T-helper 2 cell treated with Interferon-gamma antibody and Interleukin-4, amounts not matched to agents 5 μg/mL and 100 μg/mL, for 36 hours (primary cell): ENCODE results near the gene ADCK1.
"Not testable (repeated sequence)": the region's sequence is repeated elsewhere in the genome, so short reads cannot be mapped to it uniquely, and the experiment has no call there.

ENCODE experiments used
- DNase-seq: peaks from one replicate; pipeline ENCODE4 v3.0.0; 2021; ENCODE audit warnings: low spot score
- H3K27ac Mint-ChIP-seq: one replicate; pipeline ENCODE4 v1.8.0; 2021; ENCODE audit warnings: mild to moderate bottlenecking, mixed read lengths
- H3K27me3 Mint-ChIP-seq: one replicate; pipeline ENCODE4 v1.8.0; 2021; ENCODE audit warnings: low read depth, mixed read lengths
- H3K36me3 Mint-ChIP-seq: one replicate; pipeline ENCODE4 v1.8.0; 2021; ENCODE audit warnings: low read depth, mixed read lengths
- H3K4me1 Mint-ChIP-seq: one replicate; pipeline ENCODE4 v1.8.0; 2021; ENCODE audit warnings: low read depth, mixed read lengths
- H3K4me3 Mint-ChIP-seq: one replicate; pipeline ENCODE4 v1.8.0; 2022; ENCODE audit warnings: mild to moderate bottlenecking, moderate library complexity, mixed read lengths
- H3K9me3 Mint-ChIP-seq: one replicate; pipeline ENCODE4 v1.8.0; 2021; ENCODE audit warnings: mixed read lengths

Gene ADCK1

DNA sequence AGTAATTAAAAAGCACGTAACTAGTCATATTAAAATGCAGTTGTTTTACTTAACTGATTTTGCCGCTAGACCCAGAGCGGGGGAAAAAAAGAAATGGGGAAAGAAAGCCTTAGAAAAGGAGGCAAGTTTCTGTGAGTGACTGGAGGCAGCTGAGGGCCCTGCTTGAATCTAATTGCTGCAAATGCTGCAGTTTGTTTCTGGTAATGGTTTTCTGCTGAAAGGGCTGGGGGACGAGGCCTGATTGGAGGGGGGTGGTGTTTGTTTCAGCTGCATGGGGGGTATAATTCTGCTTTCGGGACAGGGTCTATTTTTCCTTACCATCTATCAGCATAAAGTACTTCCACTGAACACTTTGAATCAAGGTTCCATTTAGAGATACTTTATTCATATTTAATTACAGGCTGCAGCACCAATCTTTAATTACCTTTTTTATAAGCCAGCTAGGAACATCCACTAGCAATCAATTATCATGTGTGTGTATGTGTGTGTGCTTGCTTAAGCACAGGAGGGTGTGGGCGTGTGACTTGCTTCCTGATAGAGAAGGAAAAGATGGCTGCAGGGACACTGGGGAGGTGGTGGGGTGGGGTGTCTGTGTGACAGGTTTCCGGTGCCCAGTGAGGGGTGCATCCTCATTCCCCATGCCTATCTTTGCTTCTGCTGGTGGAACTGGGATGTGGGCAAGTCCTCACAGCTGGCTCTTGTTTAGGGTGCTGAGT is 83.4 kb downstream of the ADCK1 start:
- no peak for DNase-seq
- no peak overlapping the region for H3K4me3 Mint-ChIP-seq
- H3K27me3 Mint-ChIP-seq: no peaks in the 10 kb centered on the region
- peaks cover 4% of the 10 kb centered on the region for H3K9me3 Mint-ChIP-seq
- no peaks in the 10 kb centered on the region for H3K36me3 Mint-ChIP-seq
- H3K27ac Mint-ChIP-seq: no peak overlapping the region
- H3K4me1 Mint-ChIP-seq: no peaks in the 10 kb centered on the region

DNA sequence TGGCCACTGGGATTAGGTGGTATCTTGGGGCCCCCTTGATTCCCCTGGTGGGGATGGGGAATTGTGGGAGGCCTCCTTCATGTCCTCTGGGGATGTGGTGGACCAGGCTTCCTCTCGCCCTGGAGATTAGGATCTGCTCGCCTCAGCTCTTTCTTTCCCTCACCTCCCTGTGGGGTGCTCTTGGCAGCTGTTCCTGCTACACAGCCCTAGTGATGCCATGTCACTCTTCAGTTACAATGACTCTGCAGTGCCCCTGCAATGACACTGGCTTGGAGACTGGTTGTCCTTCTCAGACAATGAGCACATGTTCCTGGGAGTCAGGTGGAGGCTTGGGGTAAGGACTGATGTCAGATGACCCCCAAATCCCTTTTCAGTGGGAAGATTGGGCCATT is 83.9 kb downstream of the ADCK1 start:
- no peak for DNase-seq
- H3K4me3 Mint-ChIP-seq: no peak overlapping the region
- no peaks in the 10 kb centered on the region for H3K36me3 Mint-ChIP-seq
- peaks cover 6% of the 10 kb centered on the region for H3K9me3 Mint-ChIP-seq
- no peaks in the 10 kb centered on the region for H3K27me3 Mint-ChIP-seq
- no peaks in the 10 kb centered on the region for H3K4me1 Mint-ChIP-seq
- H3K27ac Mint-ChIP-seq: no peak overlapping the region

DNA sequence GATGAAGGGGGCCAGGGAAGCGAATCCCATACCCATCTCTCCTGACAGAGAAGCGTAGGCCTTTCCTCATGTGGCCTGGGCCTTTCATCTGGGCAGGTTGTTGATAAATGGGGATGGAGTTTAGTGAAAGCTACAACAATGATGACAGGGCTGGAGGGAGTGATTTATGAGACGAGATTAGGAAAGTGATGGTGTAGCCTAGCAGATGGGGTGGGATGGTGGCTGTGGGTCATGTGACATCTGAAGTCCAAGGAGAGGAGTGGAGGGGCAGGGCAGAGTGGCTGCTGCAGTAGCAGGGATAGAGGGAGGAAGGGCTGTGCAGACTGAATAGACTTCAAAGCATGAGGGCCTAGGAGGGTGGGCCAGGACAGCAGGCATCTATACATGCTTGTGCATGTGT is 85.5 kb downstream of the ADCK1 start:
- no peak overlapping the region for H3K4me3 Mint-ChIP-seq
- H3K4me1 Mint-ChIP-seq: no peaks in the 10 kb centered on the region
- peaks cover 6% of the 10 kb centered on the region for H3K9me3 Mint-ChIP-seq
- no peak overlapping the region for H3K27ac Mint-ChIP-seq
- H3K36me3 Mint-ChIP-seq: no peaks in the 10 kb centered on the region
- no peak for DNase-seq
- no peaks in the 10 kb centered on the region for H3K27me3 Mint-ChIP-seq

DNA sequence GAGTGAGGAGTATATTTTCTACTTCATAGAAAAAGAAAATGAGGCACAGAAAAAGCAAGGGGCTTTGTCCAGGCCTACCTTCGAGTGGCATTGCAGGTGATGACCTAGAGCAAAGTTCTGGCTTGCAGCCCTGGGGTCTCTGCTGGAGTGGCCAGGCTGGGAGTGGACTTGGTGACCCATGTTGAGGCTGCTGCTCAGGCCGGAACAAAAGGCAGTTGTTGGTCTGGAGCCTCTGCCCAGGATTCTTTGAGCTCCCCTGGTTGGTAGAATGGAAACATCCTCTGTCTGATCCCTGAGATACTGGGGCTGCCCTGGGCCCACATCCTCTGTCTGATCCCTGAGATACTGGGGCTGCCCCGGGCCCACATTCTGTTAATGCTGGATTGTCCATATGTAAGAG is 86.1 kb downstream of the ADCK1 start:
- Mint-ChIP-seq H3K27ac (no peak overlapping the region), H3K9me3 (peaks cover 6% of the 10 kb centered on the region), H3K36me3 (no peaks in the 10 kb centered on the region), H3K4me3 (no peak overlapping the region), H3K27me3 (no peaks in the 10 kb centered on the region), H3K4me1 (no peaks in the 10 kb centered on the region)
- DNase-seq: no peak

DNA sequence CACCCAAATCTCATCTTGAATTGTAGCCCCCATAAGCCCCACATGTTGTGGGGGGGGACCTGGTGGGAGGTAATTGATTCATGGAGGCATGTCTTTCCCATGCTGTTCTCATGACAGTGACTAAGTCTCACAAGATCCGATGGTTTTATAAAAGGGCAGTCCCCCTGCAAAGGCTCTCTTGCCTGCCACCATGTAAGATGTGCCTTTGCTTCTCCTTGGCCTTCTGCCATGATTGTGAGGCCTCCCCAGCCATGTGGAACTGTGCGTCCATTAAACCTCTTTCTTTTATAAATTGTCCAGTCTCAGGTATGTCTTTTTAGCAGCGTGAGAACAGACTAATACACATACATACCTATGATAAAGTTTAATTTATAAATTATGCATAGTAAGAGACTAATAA is 89.0 kb downstream of the ADCK1 start:
- H3K27ac Mint-ChIP-seq, H3K4me1 Mint-ChIP-seq, H3K4me3 Mint-ChIP-seq, DNase-seq, H3K9me3 Mint-ChIP-seq, H3K36me3 Mint-ChIP-seq, H3K27me3 Mint-ChIP-seq: not testable (repeated sequence)

DNA sequence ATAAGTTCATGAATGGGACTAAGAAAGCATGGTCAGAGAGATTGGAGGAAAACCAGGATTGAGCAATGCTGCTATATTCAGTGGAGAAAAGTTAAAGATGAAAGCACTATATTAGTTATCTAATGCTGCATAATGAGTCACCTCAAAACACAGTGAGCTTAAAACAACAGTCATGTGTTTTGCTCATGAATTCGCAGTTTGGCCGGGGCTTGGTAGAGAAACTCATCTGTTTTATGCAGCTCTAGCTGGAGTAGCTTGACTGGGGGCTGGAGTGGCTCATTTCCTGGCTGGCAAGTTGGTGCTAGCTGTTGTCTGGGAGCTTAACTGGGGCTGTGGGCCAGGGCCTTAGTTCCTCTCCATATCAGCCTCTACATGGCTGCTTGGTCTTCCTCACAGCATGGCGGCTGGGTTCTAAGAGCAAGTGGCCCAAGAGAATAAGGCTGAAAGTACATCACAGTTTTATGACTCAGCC is 90.1 kb downstream of the ADCK1 start:
- no peak for DNase-seq
- Mint-ChIP-seq H3K4me1 (no peaks in the 10 kb centered on the region), H3K9me3 (peaks cover 6% of the 10 kb centered on the region), H3K27ac (no peak overlapping the region), H3K27me3 (no peaks in the 10 kb centered on the region), H3K4me3 (no peak overlapping the region), H3K36me3 (no peaks in the 10 kb centered on the region)

DNA sequence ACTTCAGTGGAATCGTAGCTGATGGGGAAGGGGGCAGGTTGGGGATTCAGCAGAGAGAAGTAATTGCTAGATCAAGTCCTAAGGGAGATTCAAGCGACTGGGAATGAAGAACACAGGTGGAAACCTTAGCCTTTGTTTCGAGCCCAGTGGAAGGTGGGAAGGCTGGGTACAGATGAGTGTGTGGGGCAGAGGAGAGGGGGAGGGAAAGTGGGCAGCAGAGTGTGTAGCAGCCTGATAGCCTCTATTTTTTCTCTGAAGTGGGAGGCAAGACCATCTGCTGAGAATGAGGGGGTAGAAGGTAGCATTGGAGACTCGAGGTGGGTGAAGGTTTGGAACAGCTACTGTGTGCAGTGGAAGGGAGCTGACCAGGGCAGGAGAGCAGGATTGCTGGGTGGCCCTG is 91.0 kb downstream of the ADCK1 start:
- Mint-ChIP-seq H3K27me3 (no peaks in the 10 kb centered on the region), H3K4me1 (no peaks in the 10 kb centered on the region), H3K9me3 (peaks cover 6% of the 10 kb centered on the region), H3K36me3 (no peaks in the 10 kb centered on the region), H3K4me3 (no peak overlapping the region), H3K27ac (no peak overlapping the region)
- DNase-seq: no peak

DNA sequence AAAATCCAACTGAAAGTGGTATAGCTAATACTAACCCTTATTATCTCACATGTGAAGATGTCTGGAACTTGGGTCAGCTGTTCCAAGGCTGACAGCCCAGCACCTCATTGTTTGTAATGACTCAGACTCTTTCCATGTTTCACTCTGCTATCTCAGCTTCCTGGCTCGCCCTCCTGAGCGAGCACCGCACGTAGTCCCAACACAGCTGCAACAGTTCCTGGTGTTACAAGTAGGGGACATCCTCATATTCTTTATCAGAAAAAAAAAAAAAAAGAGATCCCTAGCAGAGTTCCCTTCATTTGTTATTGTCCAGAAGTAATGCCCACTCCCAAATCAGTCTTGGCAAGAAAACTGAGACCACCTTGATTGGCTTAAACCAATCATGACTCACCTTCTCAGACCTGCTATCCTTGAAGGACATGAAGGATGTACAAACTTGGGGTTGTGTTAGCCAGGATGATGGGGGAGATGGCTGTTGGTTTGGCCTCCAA is 92.5 kb downstream of the ADCK1 start:
- Mint-ChIP-seq H3K27me3 (no peaks in the 10 kb centered on the region), H3K36me3 (no peaks in the 10 kb centered on the region), H3K4me1 (no peaks in the 10 kb centered on the region), H3K27ac (no peak overlapping the region), H3K4me3 (no peak overlapping the region), H3K9me3 (peaks cover 6% of the 10 kb centered on the region)
- no peak for DNase-seq

DNA sequence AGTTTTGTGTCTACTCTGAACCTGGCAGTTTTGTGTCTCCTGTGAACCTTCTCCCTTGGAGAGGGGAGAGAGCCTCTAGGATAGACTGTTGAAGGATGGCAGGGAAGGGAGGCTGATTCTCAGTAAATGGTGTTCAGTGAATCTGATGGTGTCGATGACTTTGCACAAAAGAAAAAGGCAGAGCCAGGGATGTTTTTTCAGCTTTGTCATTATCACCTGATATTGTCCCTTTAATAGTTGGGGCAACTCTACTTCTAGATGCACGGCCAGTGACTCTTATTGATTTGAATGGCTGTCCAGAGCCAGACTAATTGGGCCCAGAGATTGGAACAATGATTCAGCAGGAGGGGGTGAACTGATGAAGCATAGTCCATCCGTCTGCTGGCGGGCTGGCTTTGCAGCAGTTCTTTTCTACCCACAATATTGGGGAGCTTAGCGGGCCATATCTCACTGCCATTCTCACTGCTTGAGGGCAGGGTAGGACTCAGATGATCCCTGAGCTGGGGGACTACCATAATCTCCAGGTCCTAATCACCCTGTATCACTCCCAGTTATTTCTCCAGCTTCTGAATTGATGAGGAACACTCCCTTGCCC is 93.1 kb downstream of the ADCK1 start:
- Mint-ChIP-seq H3K9me3 (peaks cover 5% of the 10 kb centered on the region), H3K27ac (no peak overlapping the region), H3K36me3 (no peaks in the 10 kb centered on the region), H3K4me1 (no peaks in the 10 kb centered on the region), H3K4me3 (no peak overlapping the region), H3K27me3 (no peaks in the 10 kb centered on the region)
- DNase-seq: no peak

DNA sequence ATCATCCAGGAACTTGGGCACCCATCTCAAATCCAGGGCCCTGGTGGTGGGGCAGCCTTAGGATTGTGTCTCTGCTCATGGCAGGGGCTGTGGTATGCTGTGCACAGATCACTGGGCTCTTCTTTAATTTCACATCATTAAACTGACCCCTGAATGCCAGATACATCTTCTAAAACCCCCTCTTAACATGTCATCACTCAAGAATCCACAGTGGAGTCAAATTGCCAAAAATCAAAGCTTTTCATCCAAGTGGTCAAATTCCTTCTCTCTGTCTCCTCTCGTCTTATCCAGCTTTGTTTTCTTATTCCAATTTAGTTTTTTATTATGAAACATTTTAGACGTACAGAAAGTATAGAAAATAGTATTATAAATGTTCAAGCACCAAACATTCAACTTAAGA is 97.5 kb downstream of the ADCK1 start:
- H3K27me3 Mint-ChIP-seq: no peaks in the 10 kb centered on the region
- H3K9me3 Mint-ChIP-seq: no peaks in the 10 kb centered on the region
- H3K4me1 Mint-ChIP-seq: no peaks in the 10 kb centered on the region
- H3K4me3 Mint-ChIP-seq: no peak overlapping the region
- DNase-seq: no peak
- H3K27ac Mint-ChIP-seq: no peak overlapping the region
- no peaks in the 10 kb centered on the region for H3K36me3 Mint-ChIP-seq

DNA sequence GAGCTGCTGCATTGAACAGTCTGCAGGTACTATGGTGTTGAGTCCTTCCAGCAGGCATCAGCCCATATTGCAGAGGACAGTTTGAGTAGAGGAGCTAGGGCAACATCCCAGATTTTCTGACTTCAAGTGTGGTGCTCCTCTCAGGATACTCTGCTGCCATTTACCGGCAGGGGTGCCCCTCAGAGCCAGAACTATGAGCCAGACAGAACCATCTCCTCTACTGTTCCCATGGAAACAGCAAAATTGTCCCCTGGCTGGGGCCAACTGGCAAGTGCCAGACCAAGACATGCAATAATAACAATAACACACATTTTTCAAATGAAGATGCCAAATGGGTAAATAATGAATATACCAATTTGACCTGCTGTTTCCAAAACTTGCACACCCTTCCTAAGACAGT is 102.9 kb downstream of the ADCK1 start:
- no peaks in the 10 kb centered on the region for H3K4me1 Mint-ChIP-seq
- H3K27ac Mint-ChIP-seq: no peak overlapping the region
- H3K9me3 Mint-ChIP-seq: no peaks in the 10 kb centered on the region
- no peaks in the 10 kb centered on the region for H3K27me3 Mint-ChIP-seq
- no peak overlapping the region for H3K4me3 Mint-ChIP-seq
- DNase-seq: no peak
- no peaks in the 10 kb centered on the region for H3K36me3 Mint-ChIP-seq

DNA sequence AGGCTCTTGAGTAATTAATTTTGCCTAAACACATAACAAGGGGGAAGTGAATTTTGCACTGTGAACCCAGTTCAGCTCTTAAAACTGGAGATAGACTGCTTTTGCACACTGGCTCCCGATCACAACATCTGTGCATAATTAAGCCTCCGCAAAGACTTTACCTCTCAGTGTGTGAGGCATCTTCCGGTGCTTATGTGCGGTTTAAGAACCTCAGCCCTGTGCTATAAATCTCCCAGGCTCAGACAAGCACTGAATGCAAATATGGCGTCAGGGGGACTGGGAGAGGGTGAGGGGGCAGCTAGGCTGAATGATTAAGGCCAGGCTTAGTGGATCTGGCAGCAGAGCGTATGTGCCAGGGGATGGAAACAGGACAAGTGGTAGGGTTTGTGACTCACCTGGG is 103.3 kb downstream of the ADCK1 start:
- no peaks in the 10 kb centered on the region for H3K27me3 Mint-ChIP-seq
- no peak for DNase-seq
- H3K4me1 Mint-ChIP-seq: no peaks in the 10 kb centered on the region
- H3K27ac Mint-ChIP-seq: no peak overlapping the region
- no peaks in the 10 kb centered on the region for H3K9me3 Mint-ChIP-seq
- H3K36me3 Mint-ChIP-seq: no peaks in the 10 kb centered on the region
- H3K4me3 Mint-ChIP-seq: no peak overlapping the region

DNA sequence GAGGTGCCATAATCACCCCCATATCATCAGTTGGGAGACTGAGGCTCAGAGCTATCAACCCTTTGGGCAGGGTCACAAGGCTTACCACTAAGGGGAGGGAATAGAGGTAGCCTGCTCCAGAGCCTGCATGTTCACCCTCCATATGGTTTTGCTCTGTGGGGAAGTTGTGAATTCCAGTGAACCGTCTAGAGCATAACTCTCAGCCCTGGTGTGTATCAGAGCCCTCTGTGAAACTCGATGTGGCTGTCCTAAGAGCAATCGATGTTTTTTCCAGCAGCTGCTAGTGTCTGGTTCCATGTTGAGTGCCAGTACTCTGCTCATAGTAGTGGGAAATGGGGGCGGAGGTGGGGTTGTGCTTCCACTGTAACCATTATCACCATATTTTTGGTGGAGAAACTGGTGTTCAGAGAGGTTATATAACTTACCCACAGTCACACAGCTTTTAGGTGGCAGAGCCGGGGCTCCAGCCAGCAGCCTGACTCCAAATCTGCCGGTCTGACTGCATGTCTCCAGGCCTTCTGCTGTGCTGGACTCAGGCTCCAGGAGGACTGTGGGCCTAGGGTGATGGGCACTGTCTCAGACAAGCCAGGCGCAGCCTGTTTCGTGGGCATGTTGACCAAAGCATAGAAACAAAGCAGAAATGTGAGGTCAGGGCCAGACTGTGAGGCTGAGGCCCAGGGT is 104.2 kb downstream of the ADCK1 start:
- H3K9me3 Mint-ChIP-seq: no peaks in the 10 kb centered on the region
- no peaks in the 10 kb centered on the region for H3K36me3 Mint-ChIP-seq
- no peak overlapping the region for H3K27ac Mint-ChIP-seq
- no peaks in the 10 kb centered on the region for H3K27me3 Mint-ChIP-seq
- no peak for DNase-seq
- no peak overlapping the region for H3K4me3 Mint-ChIP-seq
- H3K4me1 Mint-ChIP-seq: peaks cover 5% of the 10 kb centered on the region

DNA sequence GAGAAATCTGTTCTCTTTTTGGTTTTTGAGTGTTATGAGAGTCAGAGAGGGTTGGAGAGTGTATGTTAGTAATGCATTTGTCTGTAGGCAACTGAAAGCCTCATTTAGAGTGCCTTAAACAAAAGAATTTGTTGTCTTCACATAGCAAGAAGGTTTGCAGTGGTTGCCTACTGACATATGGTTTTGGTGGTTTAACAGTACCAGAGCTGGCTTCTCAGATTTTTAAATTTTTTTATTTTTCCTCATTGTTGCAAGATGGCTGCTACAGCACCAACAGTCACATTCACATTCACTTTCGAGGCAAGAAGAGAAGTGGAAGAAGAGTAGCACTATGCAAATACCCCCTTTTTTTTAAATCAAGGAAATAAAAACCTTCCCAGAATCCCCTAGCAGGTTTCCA is 106.5 kb downstream of the ADCK1 start:
- Mint-ChIP-seq H3K27ac (no peak overlapping the region), H3K27me3 (no peaks in the 10 kb centered on the region), H3K9me3 (no peaks in the 10 kb centered on the region), H3K4me3 (no peak overlapping the region), H3K4me1 (peaks cover 5% of the 10 kb centered on the region), H3K36me3 (no peaks in the 10 kb centered on the region)
- no peak for DNase-seq
